Nucleus accumbens (tissue), 56 donors: ENCODE results near the gene ABCA2.

Experiments used
- DNase-seq, 56 donors: peaks; one replicate each; lab custom pipeline; 2025; lab: John Stamatoyannopoulos, UW

The ABCA2 gene

DNA sequence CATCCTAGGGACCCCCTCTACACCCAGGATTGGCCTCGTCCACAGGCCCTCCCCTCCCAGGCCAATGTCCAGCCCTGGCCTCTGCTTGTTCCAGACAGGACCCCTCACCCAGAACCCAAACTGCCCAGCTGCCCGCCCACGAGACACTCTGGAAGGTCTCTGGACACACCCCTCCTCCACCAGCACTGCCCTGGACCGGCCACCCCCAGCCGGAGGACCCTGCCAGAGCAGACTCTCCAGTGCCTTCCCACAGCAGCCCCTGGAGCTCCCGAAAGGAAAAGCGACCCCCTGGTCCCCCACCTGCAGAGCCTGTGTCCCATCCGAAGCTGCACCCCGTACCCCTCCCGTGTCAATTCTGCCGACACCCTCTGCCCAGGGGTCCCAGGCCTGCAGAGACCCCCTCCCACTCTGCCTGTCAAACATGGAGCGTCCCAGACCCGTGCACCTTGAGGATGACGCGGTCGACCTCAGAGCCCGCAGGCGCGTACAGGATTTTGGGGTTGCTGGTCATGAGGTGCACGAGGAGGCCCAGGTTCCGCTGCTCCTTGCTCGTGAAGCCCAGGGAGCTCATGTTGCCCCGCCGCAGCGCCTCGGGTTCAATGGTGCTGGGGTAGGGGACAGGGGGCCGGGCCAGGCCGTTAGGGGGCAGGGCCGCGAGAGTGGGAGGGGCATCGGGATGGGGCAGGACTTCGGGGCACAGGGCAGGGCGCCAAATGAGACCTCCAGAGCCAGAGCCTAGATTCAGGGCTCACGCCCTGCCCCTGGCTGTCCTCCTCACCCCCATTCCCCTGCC is 8.0 kb downstream of the ABCA2 start:
- no peak for DNase-seq

DNA sequence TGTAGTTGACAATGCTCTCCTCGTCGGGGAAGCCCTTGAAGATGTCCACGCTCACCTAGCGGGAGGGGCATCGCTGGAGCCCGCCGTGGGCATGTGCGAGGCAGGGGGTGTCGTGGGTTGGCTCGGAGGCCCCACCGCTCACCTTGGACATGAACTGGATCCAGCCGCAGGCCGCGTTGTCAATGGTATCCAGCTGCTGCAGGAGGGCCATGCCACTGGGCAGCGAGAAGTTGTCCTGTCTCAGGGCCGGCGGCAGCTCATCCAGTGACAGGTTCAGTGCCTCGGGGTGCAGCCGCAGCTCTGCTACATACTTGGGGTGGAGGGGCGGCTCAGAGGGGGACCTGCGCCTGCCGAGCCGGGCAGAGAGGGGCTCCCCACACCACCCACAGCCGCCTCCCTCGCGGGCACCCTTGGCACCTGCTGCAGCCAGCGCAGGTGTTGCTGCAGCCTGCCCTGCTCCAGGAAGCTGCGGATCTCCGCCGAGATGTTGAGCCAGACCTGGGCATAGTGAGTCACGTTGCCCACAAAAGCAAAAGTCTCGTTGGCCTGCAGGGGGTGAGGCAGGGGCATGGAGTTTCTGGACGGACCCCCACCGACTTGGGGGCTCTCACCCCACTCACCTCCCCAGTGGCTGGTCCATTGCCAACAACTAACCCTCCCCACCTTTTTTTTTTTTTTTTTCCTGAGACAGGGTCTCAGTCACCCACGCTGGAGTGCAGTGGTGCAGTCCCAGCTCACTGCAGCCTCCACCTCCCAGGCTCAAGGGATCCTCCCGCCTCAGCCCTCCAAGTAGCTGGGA is 9.1 kb downstream of the ABCA2 start:
- DNase-seq, result no peak

DNA sequence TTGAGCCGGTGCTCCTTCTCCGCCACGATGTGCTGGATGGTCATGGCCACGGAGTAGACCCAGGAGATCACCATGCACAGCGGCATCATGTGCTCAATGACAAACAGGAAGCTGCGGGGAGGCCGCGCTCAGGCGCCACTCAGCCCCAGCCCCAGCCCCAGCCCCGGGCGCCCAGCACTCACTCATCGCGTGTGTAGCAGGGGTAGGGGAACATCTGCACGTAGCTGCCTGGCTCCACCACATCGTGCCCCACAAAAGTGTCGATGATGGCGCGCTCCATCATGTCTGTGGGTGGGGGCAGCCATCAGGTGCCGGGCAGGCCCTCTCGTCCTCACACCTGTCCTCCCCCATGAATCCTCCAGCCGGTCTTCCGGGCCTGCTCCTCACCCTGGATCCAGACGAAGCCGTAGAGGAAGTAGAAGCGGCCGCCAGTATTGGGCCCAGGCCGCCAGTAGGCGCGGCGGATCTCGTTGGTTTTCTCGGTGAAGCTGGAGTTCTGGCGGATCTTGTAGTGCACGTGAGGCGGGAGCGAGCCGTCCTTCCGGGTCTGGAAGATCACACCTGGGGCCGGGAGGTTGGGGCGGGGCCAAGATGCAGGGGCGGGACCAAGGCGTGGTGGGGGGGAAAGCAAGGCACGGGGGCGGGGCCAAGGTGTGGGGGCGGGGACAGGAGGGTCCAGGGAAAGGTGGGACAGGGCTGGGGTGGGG is 10.1 kb downstream of the ABCA2 start:
- no peak for DNase-seq

DNA sequence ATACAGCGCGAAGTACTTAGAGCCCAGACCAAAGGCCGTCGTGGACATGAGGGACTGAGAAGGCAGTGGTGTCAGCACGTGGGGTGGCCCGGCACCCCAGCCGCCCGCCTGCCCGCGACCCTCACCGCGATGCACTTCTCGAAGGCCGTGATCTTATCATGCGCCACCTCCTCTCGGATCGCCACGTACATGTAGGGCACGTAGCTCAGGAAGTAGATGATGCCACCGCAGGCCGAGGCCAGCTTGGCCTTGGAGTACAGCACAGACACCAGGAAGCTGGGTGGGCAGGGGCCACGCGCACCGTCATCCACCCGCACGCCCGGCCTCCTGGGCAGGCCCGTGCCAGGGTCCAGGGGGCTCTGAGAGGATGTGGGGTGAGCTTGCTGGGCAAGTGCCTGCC is 11.0 kb downstream of the ABCA2 start:
- no peak for DNase-seq

DNA sequence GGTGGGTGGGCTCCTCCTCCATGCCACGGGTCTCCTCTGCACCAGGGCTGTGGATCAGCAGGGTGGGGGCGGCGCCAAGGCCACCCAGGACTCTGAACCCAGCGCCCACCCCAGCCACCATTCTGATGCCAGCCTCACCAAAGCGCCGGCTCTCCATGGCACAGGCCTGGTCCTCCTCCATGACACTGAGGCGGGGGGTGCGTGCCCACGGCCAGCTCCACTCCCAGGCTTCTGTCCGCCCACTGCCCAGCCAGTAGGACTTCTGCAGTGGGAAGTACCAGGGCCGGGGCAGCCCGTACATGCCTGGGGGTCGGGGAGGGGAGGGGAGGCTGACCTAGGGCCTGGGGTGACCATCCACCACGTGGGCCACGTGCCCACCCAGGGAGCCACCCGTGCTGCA is 11.6 kb downstream of the ABCA2 start:
- DNase-seq, result no peak

DNA sequence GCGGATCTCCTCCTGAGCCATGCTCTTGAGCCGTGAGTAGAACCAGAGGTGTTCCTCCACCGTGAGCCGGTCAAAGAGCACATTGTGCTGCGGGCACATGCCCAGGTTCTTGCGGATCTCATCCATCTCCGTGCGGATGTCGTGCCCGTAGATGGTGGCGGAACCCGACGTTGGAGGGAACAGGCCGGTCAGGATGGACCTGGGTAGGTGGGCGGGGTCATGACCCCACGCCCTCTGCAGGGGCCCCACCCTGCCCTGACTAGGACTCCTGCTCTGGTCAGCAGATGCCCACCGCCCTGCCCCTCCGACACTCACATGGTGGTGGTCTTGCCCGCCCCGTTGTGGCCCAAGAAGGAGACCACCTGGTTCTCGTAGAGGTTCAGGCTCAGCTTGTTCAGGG is 12.1 kb downstream of the ABCA2 start:
- no peak for DNase-seq

DNA sequence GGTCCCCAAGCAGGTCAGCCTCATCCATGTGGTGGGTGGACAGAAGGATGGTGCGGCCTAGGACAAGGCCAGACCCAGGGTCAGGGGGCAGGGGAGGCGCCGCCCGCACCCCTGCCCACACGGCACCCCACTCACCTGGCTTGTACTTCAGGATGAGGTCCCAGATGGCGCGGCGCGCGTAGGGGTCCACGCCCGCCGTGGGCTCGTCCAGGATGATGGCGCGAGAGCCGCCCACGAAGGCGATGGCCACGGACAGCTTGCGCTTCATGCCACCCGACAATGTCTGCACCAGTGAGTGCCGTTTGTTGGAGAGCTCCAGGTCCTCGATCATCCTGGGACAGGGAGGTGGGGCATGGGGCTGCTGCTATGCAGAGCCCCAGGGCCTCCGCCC is 12.5 kb downstream of the ABCA2 start:
- DNase-seq, result no peak

DNA sequence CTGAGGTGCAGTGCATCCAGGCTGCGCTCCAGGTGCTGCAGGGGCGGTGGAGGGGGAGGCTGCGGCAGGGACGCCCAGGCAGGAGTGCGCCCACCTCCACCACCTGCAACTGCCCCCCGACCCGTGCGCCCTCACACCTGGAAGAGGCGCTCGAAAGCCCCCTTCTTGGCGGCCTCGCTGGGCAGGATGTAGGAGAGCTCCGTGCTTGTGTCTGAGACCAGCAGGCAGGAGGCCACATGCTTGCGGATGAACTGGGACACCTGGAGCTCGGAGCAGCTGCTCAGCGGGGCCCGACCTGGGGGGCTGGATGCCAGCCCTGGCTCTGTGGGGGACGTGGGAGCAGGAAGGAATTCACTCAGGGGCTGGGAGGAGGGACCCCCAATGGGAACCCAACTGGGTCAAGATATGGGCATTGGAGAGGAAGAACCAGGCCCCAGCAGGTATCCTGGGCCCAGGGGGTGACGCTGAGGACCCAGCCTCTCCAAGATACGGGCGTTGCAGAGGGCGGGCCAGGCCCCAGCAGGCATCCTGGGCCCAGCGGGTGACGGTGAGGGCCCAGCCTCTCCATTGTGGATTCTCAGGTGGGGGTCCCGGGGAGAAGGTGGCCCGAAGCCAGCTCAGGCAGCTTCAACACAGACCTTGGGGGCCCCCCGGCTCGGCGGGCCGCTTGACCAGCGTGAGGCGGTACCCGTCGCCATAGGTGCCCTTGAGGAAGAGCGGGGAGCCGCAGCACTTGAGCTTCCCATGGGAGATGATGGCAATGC is 13.1 kb downstream of the ABCA2 start:
- no peak for DNase-seq

DNA sequence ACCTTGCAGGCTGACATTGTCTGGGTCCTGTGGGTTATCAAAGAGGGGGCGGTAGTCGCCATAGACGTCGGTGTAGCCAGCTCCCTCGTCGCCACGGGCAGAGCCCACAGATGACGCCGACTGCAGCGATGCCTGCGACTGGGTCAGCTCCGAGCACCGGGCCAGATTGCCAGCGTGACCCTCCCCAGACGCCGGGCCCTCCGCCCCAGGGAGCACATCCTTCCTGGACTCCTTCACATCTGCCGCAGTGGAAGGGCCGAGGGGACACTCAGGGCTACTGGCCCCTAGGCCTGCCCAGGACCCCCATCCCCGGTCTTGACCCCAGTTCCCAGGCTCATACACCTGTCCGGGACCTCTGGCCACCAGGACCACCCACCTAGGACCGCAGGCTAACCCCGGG is 13.9 kb downstream of the ABCA2 start:
- no peak for DNase-seq

DNA sequence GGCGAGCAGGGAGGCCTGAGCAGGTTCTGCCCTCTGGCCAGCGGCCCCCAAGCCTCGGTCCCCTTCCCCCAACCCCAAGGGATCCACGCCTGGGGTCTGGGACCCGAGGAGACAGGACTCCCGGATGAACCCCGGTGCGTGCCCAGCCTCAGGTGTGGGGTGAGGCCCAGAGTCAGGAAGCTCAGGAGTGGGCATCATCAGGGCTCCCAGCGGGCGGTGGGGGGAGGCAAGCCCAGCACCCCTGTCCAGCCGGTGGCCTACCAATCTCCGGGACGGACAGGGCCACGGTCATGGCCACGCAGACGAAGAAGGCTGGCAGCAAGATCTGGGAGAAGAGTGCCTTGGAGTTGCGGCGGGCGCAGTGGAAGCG is 14.5 kb downstream of the ABCA2 start:
- no peak for DNase-seq

DNA sequence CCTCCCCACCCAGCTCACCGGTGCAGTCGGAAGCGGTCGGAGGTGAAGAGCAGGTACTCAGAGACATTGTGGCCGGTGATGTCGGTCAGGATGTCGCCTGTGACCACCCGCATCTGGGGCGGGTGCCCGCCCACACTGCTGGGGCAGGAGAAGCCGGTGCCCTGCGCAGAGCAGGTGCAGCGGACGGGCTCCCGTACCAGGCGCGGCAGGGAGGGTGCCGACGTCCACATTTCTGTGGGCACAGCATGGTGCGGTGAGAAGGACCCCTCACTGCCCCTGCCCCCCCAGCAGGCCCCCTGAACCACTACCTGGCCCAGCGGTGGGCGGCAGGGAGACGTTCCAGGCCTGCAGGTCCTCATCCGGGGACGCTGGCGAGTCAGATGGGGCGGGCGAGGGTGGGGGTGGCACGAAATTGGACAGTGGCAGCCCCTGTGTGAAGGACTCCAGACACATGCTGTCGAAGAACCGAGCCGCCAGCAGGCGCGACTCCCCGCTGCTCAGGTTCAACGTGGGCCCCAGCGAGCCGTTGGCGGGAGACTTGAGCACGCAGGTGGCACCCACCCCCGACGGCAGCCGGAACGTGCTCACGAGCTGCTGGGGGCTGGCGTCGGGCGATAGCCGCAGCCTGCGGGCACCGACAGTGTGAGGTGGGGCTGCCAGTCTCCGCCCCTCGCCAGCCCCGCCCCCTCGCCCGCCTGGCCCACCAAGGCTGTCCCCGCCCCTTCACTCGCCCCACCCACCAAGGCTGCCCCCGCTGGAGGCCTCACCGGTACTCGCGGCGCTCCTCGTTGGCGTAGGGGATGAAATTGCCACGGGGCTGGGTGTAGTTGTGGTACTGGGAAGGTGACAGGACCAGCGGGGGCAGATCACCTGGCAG is 15.1 kb downstream of the ABCA2 start:
- no peak for DNase-seq

DNA sequence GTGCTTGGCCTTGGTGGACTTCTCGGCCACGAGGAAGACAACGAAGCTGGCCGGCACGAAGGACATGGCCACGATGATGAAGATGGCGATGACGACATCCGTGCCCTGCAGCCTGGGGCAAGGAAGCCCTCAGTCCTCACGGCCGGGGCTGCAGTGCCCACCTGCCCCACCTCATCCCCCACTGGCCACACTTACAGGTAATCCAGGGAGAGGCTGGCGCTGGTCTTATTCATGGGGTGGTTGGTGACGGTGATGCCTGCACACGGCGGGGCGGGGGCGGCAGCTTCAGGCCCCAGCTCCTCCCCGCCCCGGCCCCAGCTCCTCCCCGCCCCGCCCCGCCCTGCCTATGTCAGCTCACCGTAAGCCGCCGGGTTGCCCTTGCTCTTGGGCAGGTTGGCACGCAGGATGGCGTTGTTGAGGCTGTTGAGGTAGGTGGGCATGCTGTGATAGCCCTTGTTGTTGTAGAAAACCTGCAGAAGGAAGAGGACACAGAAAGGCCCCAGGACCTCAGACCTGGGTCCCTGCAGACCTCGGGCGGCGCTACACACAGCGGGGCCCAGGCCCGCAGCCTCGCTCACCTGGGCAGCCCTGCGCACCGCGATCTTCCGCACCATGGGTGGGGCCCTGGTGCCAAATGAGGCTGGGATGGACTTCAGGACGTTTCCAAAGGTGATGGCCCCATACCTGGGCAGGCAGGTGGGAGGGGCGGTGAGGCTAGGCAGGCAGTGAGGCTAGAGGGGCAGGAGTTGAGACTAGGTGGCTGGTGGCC is 15.9 kb downstream of the ABCA2 start:
- DNase-seq, result no peak

DNA sequence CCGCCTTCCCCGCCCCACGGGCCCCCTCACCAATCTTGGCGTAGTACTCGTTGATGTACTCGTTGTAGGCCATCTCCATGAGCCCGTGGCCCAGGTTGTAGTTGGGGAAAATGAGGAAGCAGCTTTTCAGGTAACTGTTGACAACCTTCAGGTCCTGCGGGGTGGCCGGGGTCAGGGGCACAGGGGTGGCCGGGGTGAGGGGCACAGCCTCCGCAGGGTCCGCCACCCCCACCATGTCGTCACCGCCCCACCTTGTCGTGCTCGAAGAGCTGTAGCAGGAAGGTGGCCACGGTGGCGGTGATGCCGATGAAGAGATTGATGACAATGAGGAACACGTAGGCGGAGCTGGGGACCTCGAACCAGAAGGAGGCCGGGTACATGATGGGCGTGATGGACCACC is 16.9 kb downstream of the ABCA2 start:
- no peak for DNase-seq

DNA sequence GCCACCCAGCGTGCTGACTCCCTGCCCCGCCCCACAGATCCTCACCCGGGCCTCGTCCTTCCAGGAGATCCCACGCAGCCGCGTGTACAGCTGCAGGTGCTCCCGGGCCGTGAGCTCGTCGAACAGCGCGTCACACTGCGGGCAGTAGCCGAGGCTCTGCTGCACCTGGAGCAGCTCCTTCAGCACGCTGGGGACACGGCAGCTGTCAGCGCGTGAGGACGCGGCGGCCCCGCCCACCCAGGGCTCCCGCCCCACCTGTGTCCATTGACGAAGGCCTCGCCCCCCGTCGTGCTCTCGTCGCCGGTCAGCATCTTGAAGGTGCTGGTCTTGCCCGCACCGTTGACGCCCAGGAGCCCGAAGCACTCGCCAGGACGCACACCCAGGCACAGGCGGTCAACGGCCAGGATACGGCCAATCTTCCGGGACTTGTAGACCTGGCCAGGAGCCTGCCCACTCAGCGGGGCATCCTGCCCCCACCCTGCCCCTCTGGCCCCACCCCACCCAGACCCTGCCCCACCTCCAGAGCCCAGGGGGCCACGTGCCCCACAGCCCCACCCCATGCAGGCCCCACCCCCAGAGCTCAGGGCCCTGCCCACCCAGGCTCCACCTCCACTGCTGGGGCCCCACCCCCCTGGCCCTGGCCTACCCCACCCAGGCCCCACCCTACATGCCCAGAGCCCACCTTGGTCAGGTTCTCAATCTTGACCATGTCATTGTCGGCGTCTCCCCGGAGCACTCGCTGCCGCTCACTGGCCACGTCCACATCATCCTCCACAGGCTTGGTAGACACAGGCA is 17.9 kb downstream of the ABCA2 start:
- no peak for DNase-seq

DNA sequence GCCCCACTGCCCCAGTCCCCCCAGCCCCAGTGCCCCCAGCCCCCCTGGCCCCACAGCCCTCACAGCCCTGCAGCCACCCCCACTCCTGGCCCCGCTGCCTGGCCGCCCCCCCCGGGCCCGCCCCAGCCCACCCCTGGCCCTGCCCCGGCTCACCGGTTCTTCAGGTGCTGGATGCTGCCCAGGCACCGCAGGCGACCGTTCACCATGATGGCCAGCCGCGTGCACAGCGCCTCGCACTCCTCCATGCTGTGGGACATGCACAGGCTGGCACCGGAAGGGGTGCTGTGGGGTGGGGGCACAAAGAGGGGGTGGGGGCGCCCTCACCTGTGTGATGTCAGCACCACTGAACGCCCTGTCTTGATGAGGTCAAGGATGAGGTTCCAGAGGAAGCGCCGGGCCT is 18.8 kb downstream of the ABCA2 start:
- no peak for DNase-seq

DNA sequence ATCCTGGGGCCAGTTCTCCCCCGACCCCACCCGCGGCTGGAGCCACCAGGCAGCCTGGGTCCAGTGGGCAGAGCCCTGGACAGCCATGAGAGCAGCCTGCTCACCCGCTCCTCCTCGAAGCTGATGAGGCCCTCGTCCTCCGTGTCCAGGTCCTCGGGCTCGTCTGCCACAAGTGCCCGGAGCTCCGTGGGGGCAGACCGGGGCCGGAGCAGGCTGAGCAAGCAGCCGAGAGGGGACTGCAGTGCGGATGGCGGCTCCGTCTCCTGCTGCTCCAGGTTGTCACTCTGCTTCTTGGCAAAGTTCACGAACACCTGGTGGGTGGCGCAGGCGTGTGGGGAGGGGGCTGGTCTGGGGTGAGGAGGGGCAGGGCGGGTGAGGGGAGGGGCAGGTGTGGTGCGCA is 19.7 kb downstream of the ABCA2 start:
- DNase-seq, result no peak

DNA sequence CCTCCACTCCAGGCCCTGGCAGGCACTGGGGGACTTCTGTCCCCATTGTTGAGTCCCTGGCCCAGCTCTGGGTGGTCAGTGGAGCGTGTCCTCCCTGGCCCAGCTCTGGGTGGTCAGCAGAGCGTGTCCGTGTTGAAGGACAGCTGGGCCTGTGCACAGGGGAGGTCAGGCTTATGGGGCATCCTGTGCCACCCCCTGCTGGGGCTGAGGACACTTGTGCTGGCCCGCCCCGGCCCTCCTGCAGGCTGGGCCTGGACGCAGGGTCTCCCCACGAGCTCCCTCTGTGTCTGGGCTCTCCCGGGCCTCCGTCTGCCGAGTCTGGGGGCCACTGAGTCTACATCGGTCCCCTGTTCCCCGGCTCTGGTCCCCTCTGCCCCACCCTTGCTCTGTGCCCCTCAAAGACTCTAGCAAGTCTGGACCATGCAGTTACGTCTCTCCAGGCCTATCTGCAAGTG is 20.2 kb downstream of the ABCA2 start:
- DNase-seq, result no peak
